Endothelial cell of umbilical vein (primary cell): ENCODE data around the gene HINFP.

Source experiments
- CTCF ChIP-seq, 2 donors: IDR thresholded peaks; 1 replicate in 1 of 2; 2 replicates in 1 of 2; pipeline ENCODE4 v1.5.1; 2011; ENCODE audit warnings: low read length in 2 of 2, mild to moderate bottlenecking in 2 of 2, moderate library complexity in 2 of 2, control low read depth in 1 of 2, inconsistent platforms in 1 of 2, low read depth in 1 of 2; ENCODE audit not compliant: insufficient read depth in 1 of 2; ENCODE audit errors: extremely low read depth in 1 of 2
- EZH2 ChIP-seq: IDR thresholded peaks from 2 replicates; pipeline ENCODE4 v1.6.1; 2012; ENCODE audit warnings: borderline replicate concordance, low read depth, mild to moderate bottlenecking, moderate library complexity, low read length, inconsistent platforms; ENCODE audit not compliant: severe bottlenecking
- FOS ChIP-seq: IDR thresholded peaks from 2 replicates; pipeline ENCODE4 v1.6.1; 2011; ENCODE audit warnings: mild to moderate bottlenecking, low read length, moderate library complexity, borderline replicate concordance; ENCODE audit not compliant: insufficient read depth
- JUN ChIP-seq: IDR thresholded peaks from 2 replicates; pipeline ENCODE4 v1.6.1; 2011; ENCODE audit warnings: borderline replicate concordance, low read depth; ENCODE audit not compliant: insufficient read length, insufficient read depth
- MAX ChIP-seq: IDR thresholded peaks from 2 replicates; pipeline ENCODE4 v1.6.1; 2011; ENCODE audit not compliant: insufficient read depth, insufficient read length
- MYC ChIP-seq: IDR thresholded peaks from one replicate; pipeline ENCODE4 v1.6.1; 2011; ENCODE audit warnings: mild to moderate bottlenecking, low read depth, low read length
- POLR2A ChIP-seq: IDR thresholded peaks from 2 replicates; pipeline ENCODE4 v1.6.1; 2012; ENCODE audit warnings: low read depth, mild to moderate bottlenecking, control low read depth, low read length
- POLR2AphosphoS5 ChIP-seq: IDR thresholded peaks from 2 replicates; pipeline ENCODE4 v1.6.1; 2012; ENCODE audit warnings: low read depth, mild to moderate bottlenecking, control low read depth, low read length, moderate library complexity; ENCODE audit not compliant: insufficient read depth

GRCh38 chr11:119081682-119082260 lies 39.6 kb upstream of the HINFP start:
- no peak for TF ChIP-seq JUN
- no peak for TF ChIP-seq CTCF (IDR thresholded peaks at IDR 0.05; ENCODE audit: extremely low read depth in 1 of 2, insufficient read depth in 1 of 2, low read depth in 1 of 2, low read length in 2 of 2)
- TF ChIP-seq POLR2A: no peak
- TF ChIP-seq POLR2AphosphoS5: no peak
- no peak for TF ChIP-seq MYC
- TF ChIP-seq EZH2: no peak
- no peak for TF ChIP-seq FOS
- TF ChIP-seq MAX: no peak
